GM12891 (cell line): ENCODE results near the gene PSAP.

Source experiments
- DNase-seq: peaks from one replicate; pipeline ENCODE4 v3.0.0; 2011; ENCODE audit warnings: low spot score; ENCODE audit not compliant: insufficient read length
- FAIRE-seq: peaks from 2 replicates; lab custom pipeline; 2011; peaks lifted over from hg19 to GRCh38; lab: Jason Lieb, UNC
- PAX5 ChIP-seq: IDR thresholded peaks from 2 replicates; pipeline ENCODE4 v1.6.1; 2011; ENCODE audit warnings: low read length, moderate library complexity, mild to moderate bottlenecking; ENCODE audit not compliant: insufficient read depth, severe bottlenecking
- POLR2A ChIP-seq: IDR thresholded peaks from 2 replicates; pipeline ENCODE4 v1.6.1; 2011; ENCODE audit warnings: low read depth, low read length, control low read depth
- POLR2AphosphoS5 ChIP-seq: IDR thresholded peaks from 2 replicates; pipeline ENCODE4 v1.6.1; 2011; ENCODE audit warnings: low read depth, low read length, control low read depth
- POU2F2 ChIP-seq: IDR thresholded peaks from 2 replicates; pipeline ENCODE4 v1.6.1; 2011; ENCODE audit warnings: low read depth, mild to moderate bottlenecking, control low read depth, low read length, moderate library complexity
- SPI1 ChIP-seq: IDR thresholded peaks from 2 replicates; pipeline ENCODE4 v1.6.1; 2011; ENCODE audit warnings: low read depth, low read length, control low read depth
- TAF1 ChIP-seq: IDR thresholded peaks from 2 replicates; pipeline ENCODE4 v1.6.1; 2011; ENCODE audit warnings: low read depth, low read length, control low read depth

PSAP gene

GRCh38 chr10:71817831-71818655, 33.0 kb downstream of the PSAP start:
- no peak for DNase-seq

GRCh38 chr10:71816936-71817618, 34.0 kb downstream of the PSAP start:
- FAIRE-seq = no peak
- TF ChIP-seq POLR2A (no peak), TAF1 (no peak)
- no peak for DNase-seq

More at GRCh38 chr10:71817831-71818655, 33.0 kb downstream of the PSAP start:
- FAIRE-seq = no peak
- TF ChIP-seq TAF1 = no peak
- TF ChIP-seq PAX5 = no peak
- no peak for TF ChIP-seq POU2F2
- no peak for TF ChIP-seq POLR2A
- no peak for TF ChIP-seq POLR2AphosphoS5
- no peak for TF ChIP-seq SPI1

GRCh38 chr10:71816421-71816851, 34.6 kb downstream of the PSAP start:
- TF ChIP-seq SPI1 = no peak
- TF ChIP-seq POU2F2 = no peak
- TF ChIP-seq POLR2AphosphoS5 = no peak
- TF ChIP-seq PAX5 = no peak
- no peak for TF ChIP-seq POLR2A
- TF ChIP-seq TAF1 = no peak
- no peak for DNase-seq
- no peak for FAIRE-seq

- TF ChIP-seq TAF1 (no peak), POU2F2 (no peak), POLR2A (no peak), POLR2AphosphoS5 (no peak), SPI1 (no peak), PAX5 (no peak)
- DNase-seq (no peak), FAIRE-seq (no peak)
These were observed 35.4 kb downstream of the PSAP start for GRCh38 chr10:71815515-71816130.

- no peak for DNase-seq
- 0 out of 2 replicates have a peak, but pooled peaks have one; percentile 6 for TF ChIP-seq POLR2AphosphoS5
- TF ChIP-seq SPI1 = no peak
- no peak for FAIRE-seq
These were observed 36.1 kb downstream of the PSAP start for GRCh38 chr10:71814922-71815411.

GRCh38 chr10:71812913-71813590, 38.0 kb downstream of the PSAP start:
- FAIRE-seq = no peak
- DNase-seq = no peak
- TF ChIP-seq TAF1 = no peak
- TF ChIP-seq POLR2A = no peak
- TF ChIP-seq POLR2AphosphoS5 = no peak
- TF ChIP-seq POU2F2 = no peak
- no peak for TF ChIP-seq PAX5
- TF ChIP-seq SPI1 = no peak

- no peak for TF ChIP-seq POLR2AphosphoS5
- TF ChIP-seq POLR2A = no peak
- FAIRE-seq (peak; percentile 91), DNase-seq (peak; percentile 98)
These were observed 38.8 kb downstream of the PSAP start for GRCh38 chr10:71812016-71812912.

GRCh38 chr10:71811351-71811750, 39.7 kb downstream of the PSAP start:
- no peak for TF ChIP-seq PAX5
- TF ChIP-seq TAF1 = no peak
- TF ChIP-seq POU2F2 = no peak
- TF ChIP-seq SPI1 = no peak
- no peak for TF ChIP-seq POLR2A
- TF ChIP-seq POLR2AphosphoS5 = no peak
- DNase-seq (no peak), FAIRE-seq (peak; percentile 9)

GRCh38 chr10:71810048-71810750, 40.9 kb downstream of the PSAP start:
- no peak for DNase-seq
- TF ChIP-seq PAX5 = no peak
- TF ChIP-seq SPI1 = no peak
- TF ChIP-seq POLR2AphosphoS5 = no peak
- no peak for TF ChIP-seq POLR2A
- TF ChIP-seq TAF1 = no peak
- TF ChIP-seq POU2F2 = no peak
- no peak for FAIRE-seq
